ENCODE data around the gene METTL21A.
"Not testable (repeated sequence)": the region's sequence is repeated elsewhere in the genome, so short reads cannot be mapped to it uniquely, and the experiment has no call there.

METTL21A gene

GRCh38 chr2:207625014-207625907 is at the start of gene METTL21A:
TSS of gene METTL21A (minus strand) at chr2:207625394. CDS start at chr2:207624375, 1,019 bp downstream.
- peak; percentile 90 for DNase-seq
- in situ Hi-C loops (cut with MboI; ENCODE audit: low pct_unique_long_range_greater_than_20kb, low sequenced_read_pairs) = loop anchor here (25.0 kb wide), 1 partner anchor 437 kb away; no protein-coding TSS in a partner anchor

GRCh38 chr2:207674826-207675225 is 49.6 kb upstream of the METTL21A start:
- no peak for DNase-seq
- in situ Hi-C loops (cut with MboI; ENCODE audit: low pct_unique_long_range_greater_than_20kb, low sequenced_read_pairs) = no loop called here

- in situ Hi-C loops (cut with MboI; ENCODE audit: low pct_unique_long_range_greater_than_20kb, low sequenced_read_pairs) = no loop called here
- DNase-seq = no peak
These were observed 49.1 kb upstream of the METTL21A start for GRCh38 chr2:207674266-207674774.

DNA sequence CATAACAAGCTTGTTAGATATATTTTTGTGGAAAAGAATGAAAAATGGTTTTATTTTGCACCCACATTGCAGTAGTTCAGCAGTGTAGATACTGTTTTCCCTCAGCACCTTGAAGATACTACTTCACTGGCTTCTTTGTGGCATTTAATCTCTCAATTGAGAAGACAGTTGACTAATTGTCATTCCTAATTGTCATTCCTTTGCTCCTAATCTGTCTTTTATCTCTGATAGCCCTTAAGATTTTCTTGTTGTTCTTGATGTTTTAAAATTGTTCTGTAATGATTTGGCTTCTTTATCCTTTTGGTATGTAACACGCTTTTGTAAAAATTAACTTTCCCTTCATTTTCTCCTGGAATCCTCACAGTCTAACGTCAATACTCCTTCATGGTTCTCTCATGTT is 48.2 kb upstream of the METTL21A start:
- in situ Hi-C loops (cut with MboI; ENCODE audit: low pct_unique_long_range_greater_than_20kb, low sequenced_read_pairs) = no loop called here

GRCh38 chr2:207670887-207671286 is 45.7 kb upstream of the METTL21A start:
- in situ Hi-C loops (cut with MboI; ENCODE audit: low pct_unique_long_range_greater_than_20kb, low sequenced_read_pairs) = no loop called here
- no peak for DNase-seq

More for the DNA sequence above, 48.2 kb upstream of the METTL21A start:
- no peak for DNase-seq

DNA sequence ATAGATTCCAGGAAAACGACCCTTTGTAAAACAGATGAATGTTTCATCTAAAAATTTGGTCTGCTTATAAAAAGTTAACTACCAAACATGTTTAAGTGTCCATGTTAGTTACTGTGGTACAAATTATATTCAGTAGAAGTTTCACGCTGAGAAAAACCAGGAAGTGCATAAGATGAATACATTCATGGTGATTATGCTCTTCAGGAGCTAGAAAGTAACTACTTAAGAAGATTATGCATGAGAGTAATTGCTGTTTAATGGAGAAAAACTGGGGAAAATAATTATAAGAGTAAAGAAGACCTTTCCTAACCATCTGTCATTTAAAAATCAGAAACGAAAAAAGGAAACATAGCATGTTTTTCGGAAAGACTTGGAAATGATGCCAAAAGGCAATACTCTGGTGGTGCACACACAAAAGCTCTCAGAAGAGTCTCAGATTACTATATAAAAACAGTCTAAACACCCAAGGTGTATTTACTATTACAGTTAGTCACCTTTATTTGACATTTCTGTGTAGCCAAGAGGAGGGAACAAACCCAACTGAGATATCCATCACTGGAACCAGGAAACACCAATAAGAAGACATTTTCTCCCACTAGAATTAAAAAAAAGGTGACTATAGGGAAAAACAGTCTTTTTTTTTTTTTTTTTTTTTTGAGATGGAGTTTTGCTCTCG is 38.8 kb upstream of the METTL21A start:
- in situ Hi-C loops (cut with MboI; ENCODE audit: low pct_unique_long_range_greater_than_20kb, low sequenced_read_pairs) = no loop called here
- DNase-seq = no peak

GRCh38 chr2:207662203-207662602 is 37.0 kb upstream of the METTL21A start:
- in situ Hi-C loops (cut with MboI; ENCODE audit: low pct_unique_long_range_greater_than_20kb, low sequenced_read_pairs) = no loop called here
- DNase-seq = peak; percentile 16

GRCh38 chr2:207660994-207661393 is 35.8 kb upstream of the METTL21A start:
- in situ Hi-C loops (cut with MboI; ENCODE audit: low pct_unique_long_range_greater_than_20kb, low sequenced_read_pairs) = no loop called here
- no peak for DNase-seq

DNA sequence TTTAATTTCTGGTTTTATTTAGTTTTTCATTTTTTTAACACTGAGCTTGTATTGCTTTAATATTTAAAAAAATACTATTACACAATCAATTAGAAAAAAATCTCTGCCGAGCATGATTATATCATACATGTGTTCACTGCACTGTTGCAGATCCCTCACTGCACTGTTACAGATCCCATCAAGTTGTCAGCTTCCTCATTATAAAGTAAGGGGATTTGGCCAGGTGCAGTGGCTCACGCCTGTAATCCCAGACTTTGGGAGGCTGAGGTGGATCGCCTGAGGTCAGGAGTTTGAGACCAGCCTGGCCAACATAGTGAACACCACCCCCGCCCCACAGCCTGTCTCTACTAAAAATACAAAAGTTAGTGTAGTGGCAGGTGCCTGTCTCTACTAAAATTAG is 33.0 kb upstream of the METTL21A start:
- no peak for DNase-seq
- in situ Hi-C loops (cut with MboI; ENCODE audit: low pct_unique_long_range_greater_than_20kb, low sequenced_read_pairs) = no loop called here

DNA sequence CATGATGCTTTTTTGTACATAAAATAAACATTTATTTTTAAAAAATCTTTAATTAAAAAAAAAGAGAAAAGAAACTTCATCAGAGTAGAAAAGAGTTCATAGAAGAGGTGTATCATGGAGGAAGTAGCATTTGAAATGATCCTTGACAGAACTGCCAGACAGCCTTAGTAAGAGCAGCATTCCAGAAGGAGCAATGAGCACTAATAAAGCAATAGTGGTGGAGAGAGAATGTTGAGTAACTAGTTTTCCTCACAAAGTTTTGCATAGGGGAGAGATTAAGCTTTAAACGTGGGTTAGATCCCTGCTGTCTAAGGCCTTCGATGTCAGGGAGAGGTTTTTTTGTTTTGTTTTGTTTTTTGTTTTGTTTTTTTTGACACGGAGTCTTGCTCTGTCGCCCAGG is 29.8 kb upstream of the METTL21A start:
- in situ Hi-C loops (cut with MboI; ENCODE audit: low pct_unique_long_range_greater_than_20kb, low sequenced_read_pairs) = no loop called here
- DNase-seq = no peak

- in situ Hi-C loops (cut with MboI; ENCODE audit: low pct_unique_long_range_greater_than_20kb, low sequenced_read_pairs) = loop anchor here (25.0 kb wide), 1 partner anchor 416 kb away; no protein-coding TSS in a partner anchor
- not testable (repeated sequence) for DNase-seq
These were observed 21.4 kb upstream of the METTL21A start for GRCh38 chr2:207646582-207646981.

DNA sequence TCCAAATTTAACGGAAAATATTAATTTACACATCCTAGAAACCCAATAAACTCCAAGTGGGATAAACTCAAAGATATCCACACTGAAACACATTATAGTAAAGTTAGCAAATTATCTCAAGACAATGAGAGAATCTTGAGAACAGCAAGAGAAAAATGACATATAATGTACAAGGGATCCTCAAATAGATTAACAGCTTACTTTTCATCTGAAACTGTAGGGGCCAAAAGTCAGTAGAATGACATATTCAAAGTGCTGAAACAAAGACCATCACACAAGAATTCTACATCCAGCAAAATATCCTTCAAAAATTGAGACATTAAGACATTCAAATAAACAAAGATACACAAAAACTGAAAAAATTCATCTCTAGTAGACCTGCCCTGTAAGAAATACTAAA is 18.7 kb upstream of the METTL21A start:
- DNase-seq = no peak
- in situ Hi-C loops (cut with MboI; ENCODE audit: low pct_unique_long_range_greater_than_20kb, low sequenced_read_pairs) = loop anchor here (25.0 kb wide), 1 partner anchor 418 kb away; no protein-coding TSS in a partner anchor

GRCh38 chr2:207640661-207641060 is 15.5 kb upstream of the METTL21A start:
- no peak for DNase-seq
- in situ Hi-C loops (cut with MboI; ENCODE audit: low pct_unique_long_range_greater_than_20kb, low sequenced_read_pairs) = loop anchor here (25.0 kb wide), 1 partner anchor 422 kb away; no protein-coding TSS in a partner anchor

DNA sequence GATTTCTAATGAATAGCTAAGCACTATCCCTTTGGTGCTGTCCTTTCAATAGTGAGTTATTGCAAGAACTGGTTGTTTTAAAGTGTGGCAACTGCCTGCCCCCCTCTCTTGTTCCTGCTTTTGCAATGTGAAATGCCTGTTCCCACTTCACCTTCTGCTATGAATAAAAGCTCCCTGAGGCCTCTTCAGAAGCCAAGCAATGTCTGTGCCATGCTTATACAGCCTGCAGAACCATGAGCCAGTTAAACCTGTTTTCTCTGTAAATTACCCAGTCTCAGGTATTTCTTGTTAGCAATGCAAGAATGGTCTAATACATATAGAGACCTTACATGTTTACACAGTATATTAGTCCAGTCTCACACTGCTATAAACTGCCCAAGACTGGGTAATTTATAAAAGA is 15.0 kb upstream of the METTL21A start:
- in situ Hi-C loops (cut with MboI; ENCODE audit: low pct_unique_long_range_greater_than_20kb, low sequenced_read_pairs) = loop anchor here (25.0 kb wide), 1 partner anchor 422 kb away; no protein-coding TSS in a partner anchor
- DNase-seq = no peak

- DNase-seq = not testable (repeated sequence)
- in situ Hi-C loops (cut with MboI; ENCODE audit: low pct_unique_long_range_greater_than_20kb, low sequenced_read_pairs) = loop anchor here (25.0 kb wide), 1 partner anchor 423 kb away; no protein-coding TSS in a partner anchor
These were observed 14.1 kb upstream of the METTL21A start for GRCh38 chr2:207639288-207639687.

DNA sequence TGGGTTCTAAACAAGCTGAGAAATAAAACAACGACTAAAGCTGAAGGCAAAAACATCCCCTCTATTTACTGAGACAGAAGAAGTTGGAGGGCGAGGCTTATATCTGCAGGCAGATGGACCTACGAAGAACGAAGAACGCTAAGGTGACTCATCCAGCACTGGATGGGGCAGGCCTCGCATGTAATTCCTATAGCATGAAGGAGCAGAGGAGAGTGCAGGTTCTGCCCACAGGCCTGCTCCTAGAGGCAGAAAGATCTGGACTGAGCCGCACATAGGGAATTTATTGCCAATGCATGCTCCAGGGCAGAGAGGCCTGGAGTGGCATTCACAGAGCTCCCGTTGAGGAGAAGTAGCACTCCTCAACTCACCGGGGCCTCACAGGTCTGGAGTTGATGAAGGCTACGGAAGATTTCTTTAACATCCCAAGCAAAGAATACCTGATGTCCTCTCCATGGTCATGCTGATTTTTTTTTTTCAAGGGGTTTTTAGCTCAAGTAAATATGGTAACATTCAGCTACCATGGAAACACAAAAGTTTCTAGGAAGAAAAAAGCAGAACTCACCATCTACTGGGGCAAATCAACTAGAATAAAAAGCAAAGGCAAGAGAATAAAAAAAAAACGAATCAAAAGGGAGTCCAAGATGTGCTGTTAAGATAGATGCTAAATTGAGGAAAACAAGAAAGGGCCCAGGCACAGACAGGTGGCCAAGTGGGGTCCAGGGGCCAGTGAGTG is 10.4 kb upstream of the METTL21A start:
- DNase-seq = peak; percentile 70
- in situ Hi-C loops (cut with MboI; ENCODE audit: low pct_unique_long_range_greater_than_20kb, low sequenced_read_pairs) = loop anchor here (25.0 kb wide), 1 partner anchor 427 kb away; no protein-coding TSS in a partner anchor

DNA sequence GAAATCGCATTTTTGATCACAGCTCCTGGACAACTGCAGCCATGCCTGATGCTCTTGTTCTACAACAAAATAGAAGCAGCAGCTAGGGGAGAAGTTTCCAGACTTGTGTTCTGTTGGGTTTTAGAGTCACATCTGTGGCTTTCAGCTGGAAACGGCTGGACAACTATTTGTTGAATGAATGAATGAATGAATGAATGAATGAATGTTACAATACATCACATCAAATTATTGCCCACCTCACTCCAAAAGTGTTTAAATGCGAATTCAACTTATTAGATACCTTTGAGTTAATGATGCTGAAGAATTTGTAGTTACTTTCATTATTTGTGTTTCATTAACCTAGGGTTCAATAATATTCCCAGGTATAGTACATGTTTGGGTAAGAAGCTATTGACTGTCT is 8.5 kb upstream of the METTL21A start:
- DNase-seq = no peak
- in situ Hi-C loops (cut with MboI; ENCODE audit: low pct_unique_long_range_greater_than_20kb, low sequenced_read_pairs) = loop anchor here (25.0 kb wide), 1 partner anchor 429 kb away; no protein-coding TSS in a partner anchor

DNA sequence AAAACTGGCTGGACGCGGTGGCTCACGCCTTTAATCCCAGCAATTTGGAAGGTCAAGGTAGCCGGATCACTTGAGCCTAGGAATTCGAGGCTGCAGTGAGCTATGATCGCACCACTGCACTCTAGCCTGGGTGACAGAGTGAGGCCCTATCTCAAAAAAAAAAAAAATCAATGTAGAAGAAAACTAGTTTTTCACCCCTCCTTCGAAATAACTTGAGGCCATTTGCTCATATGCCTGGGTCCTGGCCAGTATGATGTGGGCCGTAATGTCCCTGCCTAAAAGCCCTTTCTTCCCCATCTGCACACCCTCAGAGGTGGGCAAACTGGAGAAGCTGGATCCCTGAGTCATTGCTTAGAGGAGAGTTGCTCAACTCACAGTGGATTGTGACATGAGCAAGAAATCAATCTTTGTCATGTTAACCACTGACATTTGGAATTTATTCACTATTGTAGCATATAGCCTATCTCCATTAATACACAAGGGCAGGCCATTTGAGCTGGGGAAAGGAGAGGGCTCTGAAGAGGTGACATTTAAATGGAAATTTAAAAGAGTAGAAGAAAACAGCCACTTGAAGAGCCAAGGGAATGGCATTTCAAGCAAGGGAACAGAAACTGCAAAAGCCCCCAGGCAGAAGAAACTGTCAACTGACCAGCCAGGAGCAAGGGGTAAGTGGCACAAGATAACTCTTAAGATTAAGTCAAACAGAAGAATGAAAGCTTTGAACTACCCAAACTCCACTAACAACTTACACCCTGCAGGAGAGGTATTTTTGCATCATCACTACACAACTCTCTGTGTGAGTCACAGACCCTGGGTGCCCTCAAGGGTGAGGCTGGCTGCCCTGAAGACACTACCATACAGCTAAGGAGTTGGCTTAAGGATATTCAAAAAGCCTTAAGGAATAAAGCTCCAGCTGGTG is 7.6 kb upstream of the METTL21A start:
- peak; percentile 40 for DNase-seq
- in situ Hi-C loops (cut with MboI; ENCODE audit: low pct_unique_long_range_greater_than_20kb, low sequenced_read_pairs) = loop anchor here (25.0 kb wide), 1 partner anchor 429 kb away; no protein-coding TSS in a partner anchor
